RPMI8226 (cell line): ENCODE results near the gene CMTM4.
A peak's percentile ranks its signal among the peaks of the same experiment; 100 is the strongest.

Experiments used
- DNase-seq: peaks from one replicate; pipeline ENCODE4 v3.0.0-alpha.2; 2015

CMTM4 gene

GRCh38 chr16:66696669-66697630 lies at the start of gene CMTM4:
Gene CMTM4 (minus strand): TSS chr16:66696743. CDS start chr16:66696525, 218 bp downstream.
- DNase-seq, result peak; percentile 92

GRCh38 chr16:66746048-66746447 lies 49.5 kb upstream of the CMTM4 start:
- no peak for DNase-seq

- DNase-seq, result no peak
Observed at GRCh38 chr16:66741950-66742808, 45.6 kb upstream of the CMTM4 start.

GRCh38 chr16:66741169-66741900 lies 44.8 kb upstream of the CMTM4 start:
- no peak for DNase-seq

- DNase-seq, result no peak
Observed at GRCh38 chr16:66740533-66740932, 44.0 kb upstream of the CMTM4 start.

GRCh38 chr16:66740010-66740409 lies 43.5 kb upstream of the CMTM4 start:
- peak; percentile 57 for DNase-seq

GRCh38 chr16:66735891-66736290 lies 39.3 kb upstream of the CMTM4 start:
- no peak for DNase-seq

- DNase-seq, result no peak
Observed at GRCh38 chr16:66731101-66731500, 34.6 kb upstream of the CMTM4 start.

- DNase-seq, result no peak
Observed at GRCh38 chr16:66728804-66729203, 32.3 kb upstream of the CMTM4 start.

- peak; percentile 63 for DNase-seq
Observed at GRCh38 chr16:66728117-66728787, 31.7 kb upstream of the CMTM4 start.

GRCh38 chr16:66720766-66721165 lies 24.2 kb upstream of the CMTM4 start:
- no peak for DNase-seq

- no peak for DNase-seq
Observed at GRCh38 chr16:66719246-66719645, 22.7 kb upstream of the CMTM4 start.

- no peak for DNase-seq
Observed at GRCh38 chr16:66717776-66718175, 21.2 kb upstream of the CMTM4 start.

GRCh38 chr16:66717112-66717675 lies 20.7 kb upstream of the CMTM4 start:
- DNase-seq, result no peak

- DNase-seq, result peak; percentile 77
Observed at GRCh38 chr16:66714654-66715307, 18.2 kb upstream of the CMTM4 start.

GRCh38 chr16:66714062-66714461 lies 17.5 kb upstream of the CMTM4 start:
- no peak for DNase-seq

GRCh38 chr16:66713076-66713475 lies 16.5 kb upstream of the CMTM4 start:
- DNase-seq, result peak; percentile 50

GRCh38 chr16:66712512-66712911 lies 16.0 kb upstream of the CMTM4 start:
- no peak for DNase-seq

- no peak for DNase-seq
Observed at GRCh38 chr16:66711581-66711980, 15.0 kb upstream of the CMTM4 start.

- no peak for DNase-seq
Observed at GRCh38 chr16:66706506-66706880, 9.9 kb upstream of the CMTM4 start.

- no peak for DNase-seq
Observed at GRCh38 chr16:66705790-66706505, 9.4 kb upstream of the CMTM4 start.
